Keratinocyte (primary cell): ENCODE data around the gene GTF2IRD1.
A peak's percentile ranks its signal among the peaks of the same experiment; 100 is the strongest.

Experiments used
- CTCF ChIP-seq, 3 experiments: IDR thresholded peaks in 1 of 3; conservative IDR thresholded peaks in 1 of 3; optimal IDR thresholded peaks in 1 of 3; 2 replicates in 2 of 3; 3 replicates in 1 of 3; pipeline versions ENCODE3 to v1.5.1; 2011; ENCODE audit warnings: low read length in 3 of 3, mild to moderate bottlenecking in 3 of 3, moderate library complexity in 2 of 3, control low read depth in 1 of 3, inconsistent platforms in 1 of 3; ENCODE audit not compliant: insufficient read depth in 2 of 3; ENCODE audit errors: extremely low read depth in 1 of 3
- EZH2 ChIP-seq: IDR thresholded peaks from one replicate; pipeline ENCODE4 v1.6.1; 2012; ENCODE audit warnings: inconsistent platforms, mild to moderate bottlenecking, low read length, moderate library complexity

- TF ChIP-seq CTCF (optimal IDR thresholded peaks at IDR 0.05 in 1 of 3, IDR thresholded peaks at IDR 0.05 in 1 of 3, conservative IDR thresholded peaks at IDR 0.05 in 1 of 3; ENCODE audit: extremely low read depth in 1 of 3, insufficient read depth in 2 of 3, low read length in 3 of 3): peak; percentile 98 to 99 (median 99)
- TF ChIP-seq EZH2: no peak
Measured at GRCh38 chr7:74417419-74417971, 36.2 kb upstream of the GTF2IRD1 start.
